UCSD-AML1 (cell line): ENCODE results near the gene CDH18.

Source experiments
- DNase-seq: peaks from one replicate; lab custom pipeline; 2025; ENCODE audit not compliant: unreplicated experiment; lab: John Stamatoyannopoulos, UW

The CDH18 gene

DNA sequence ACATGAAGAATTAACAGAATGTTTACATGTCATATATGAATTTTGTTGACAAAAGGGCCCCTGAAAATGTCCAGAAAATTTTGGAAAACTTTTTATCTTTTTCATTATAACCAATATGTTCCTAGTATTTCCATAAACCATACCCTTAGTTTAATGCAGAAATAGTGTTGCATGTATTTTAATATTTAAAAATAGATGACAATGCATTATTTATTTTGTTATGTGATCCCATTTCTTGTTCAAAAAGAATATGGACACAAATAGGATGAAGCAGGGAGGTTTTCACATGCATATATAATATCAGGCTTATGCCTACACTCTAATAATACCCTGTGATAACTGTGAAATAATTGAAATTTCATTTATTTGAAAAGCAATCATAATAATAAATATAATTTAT is 500.5 kb downstream of the CDH18 start:
- DNase-seq: no peak

- no peak for DNase-seq
Observed at GRCh38 chr5:19479562-19479961, 508.4 kb downstream of the CDH18 start.

- DNase-seq: no peak
Observed at GRCh38 chr5:19462019-19462418, 526.0 kb downstream of the CDH18 start.

DNA sequence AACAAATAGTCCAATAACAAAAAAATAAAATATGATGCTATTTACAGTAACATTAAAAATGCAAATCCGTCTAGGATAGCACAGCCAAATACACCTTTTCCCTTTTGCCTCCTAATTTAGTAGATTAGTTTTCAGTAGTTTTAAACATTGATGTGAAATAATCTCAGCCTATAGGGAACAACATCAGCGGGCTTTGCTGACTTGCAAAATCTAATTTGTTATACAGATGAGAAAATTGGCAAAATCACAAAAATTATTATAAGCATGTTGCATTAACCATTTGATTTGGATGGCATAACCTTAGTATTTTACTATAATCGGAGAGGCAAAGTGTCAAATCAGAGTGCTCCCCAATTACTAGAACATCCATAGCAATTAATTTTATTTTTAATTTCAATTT is 563.5 kb downstream of the CDH18 start:
- no peak for DNase-seq
